ENCODE results near the gene ATF6.

Gene ATF6

GRCh38 chr1:162008799-162009198 is 242.7 kb downstream of the ATF6 start:
- DNase-seq: no peak

- no peak for DNase-seq
Observed at GRCh38 chr1:162009501-162010174, 243.5 kb downstream of the ATF6 start.

DNA sequence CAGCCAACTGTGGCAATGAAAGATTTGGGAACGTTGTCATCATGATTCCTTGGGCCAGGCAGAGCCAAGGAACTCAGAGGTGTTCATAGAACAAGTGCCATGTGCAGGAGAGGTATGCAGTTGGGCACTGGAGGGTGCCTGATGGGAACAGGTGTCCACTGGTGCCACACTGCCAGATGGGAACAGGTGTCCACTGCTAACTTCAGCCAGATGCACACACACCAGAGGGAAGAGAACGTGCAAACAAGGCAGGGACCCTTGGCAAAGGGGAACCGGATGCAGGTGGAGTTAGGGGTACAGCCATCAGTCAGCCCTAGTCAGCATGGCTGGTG is 244.0 kb downstream of the ATF6 start:
- no peak for DNase-seq

DNA sequence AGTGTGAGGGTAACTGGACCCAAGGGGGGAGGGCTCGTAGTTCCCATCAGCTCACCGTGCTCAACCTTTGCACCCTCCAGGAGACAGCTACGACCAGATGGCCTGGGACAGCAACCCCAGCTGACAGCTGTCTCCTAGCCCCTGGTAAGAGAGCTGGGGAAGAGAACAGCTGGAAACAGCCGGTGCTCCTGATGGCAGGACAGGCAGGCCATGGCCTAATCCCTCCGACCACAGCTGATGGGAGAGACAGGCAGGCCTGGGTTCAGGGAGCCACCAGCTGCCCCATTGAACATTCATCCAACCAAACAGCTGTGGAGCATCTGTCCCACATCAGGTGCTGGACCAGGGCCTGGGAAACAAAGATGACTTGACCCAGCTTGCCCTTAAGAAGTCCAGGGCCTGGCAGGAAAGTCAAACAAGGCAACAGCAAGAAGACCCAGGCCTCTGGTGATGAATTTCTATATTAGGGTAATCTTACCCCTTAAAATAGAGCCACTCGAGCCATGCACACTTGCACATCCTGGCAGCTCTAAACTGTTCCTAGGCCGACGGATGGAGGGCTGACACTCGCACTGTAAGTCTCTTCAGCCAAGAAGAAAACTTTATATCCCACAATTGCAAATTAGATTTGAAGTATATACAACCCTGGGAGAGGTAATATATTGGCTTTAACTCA is 245.4 kb downstream of the ATF6 start:
- DNase-seq: no peak

GRCh38 chr1:162013289-162013688 is 247.2 kb downstream of the ATF6 start:
- DNase-seq: no peak

All from activated naive CD4-positive, alpha-beta T cell (primary cell).